ENCODE results near the gene MAP3K14.

GRCh38 chr17:45308840-45309239, 8.0 kb downstream of the MAP3K14 start:
- no peak for TF ChIP-seq CTCF (IDR thresholded peaks at IDR 0.05)
- TF ChIP-seq POLR2AphosphoS5 (IDR thresholded peaks at IDR 0.05), result no peak
- TF ChIP-seq POLR2A (IDR thresholded peaks at IDR 0.05), result no peak
- no peak for TF ChIP-seq EP300 (IDR thresholded peaks at IDR 0.05)

All from suprapubic skin (tissue), 4 donors.